Keratinocyte (primary cell): ENCODE measurements around the gene ANKRD40. TPM values are rescaled to one million over a fixed set of nuclear protein-coding genes. Genes with fewer than 3 reads are reported as not detected.

Source experiments
- DNase-seq: peaks from one replicate; pipeline ENCODE4 v3.0.0-alpha.2; 2011; ENCODE audit warnings: low read depth, missing footprints, low spot score
- FAIRE-seq: peaks from 2 replicates; lab custom pipeline; 2011; peaks lifted over from hg19 to GRCh38; lab: Jason Lieb, UNC
- H2AFZ ChIP-seq: 2 replicates; pipeline ENCODE4 v1.6.0; 2012; ENCODE audit warnings: low read length, control low read depth, inconsistent platforms; ENCODE audit not compliant: control insufficient read depth
- H3K27ac ChIP-seq: 2 replicates; pipeline ENCODE4 v1.5.1; 2011; ENCODE audit warnings: low read length; ENCODE audit not compliant: control insufficient read depth, insufficient read depth
- H3K27me3 ChIP-seq: 3 replicates; pipeline ENCODE4 v1.6.0; 2011; ENCODE audit warnings: low read length; ENCODE audit not compliant: control insufficient read depth, insufficient read depth; ENCODE audit errors: extremely low read depth
- H3K36me3 ChIP-seq, 2 experiments: 2 replicates in 1 of 2; 3 replicates in 1 of 2; pipeline ENCODE4 v1.5.1; 2011; ENCODE audit warnings: low read length in 2 of 2, mild to moderate bottlenecking in 1 of 2; ENCODE audit not compliant: control insufficient read depth in 2 of 2, insufficient read depth in 2 of 2; ENCODE audit errors: extremely low read depth in 1 of 2
- H3K4me1 ChIP-seq: 3 replicates; pipeline ENCODE4 v1.5.1; 2011; ENCODE audit warnings: low read length; ENCODE audit not compliant: control insufficient read depth, insufficient read depth; ENCODE audit errors: extremely low read depth
- H3K4me2 ChIP-seq: 3 replicates; pipeline ENCODE4 v1.6.0; 2011; ENCODE audit warnings: low read depth, low read length; ENCODE audit not compliant: control insufficient read depth, insufficient read depth; ENCODE audit errors: extremely low read depth
- H3K4me3 ChIP-seq, 3 experiments: fragments of 200-600 bp in 1 of 3; sonication (generic) in 1 of 3; 2 replicates in 2 of 3; 3 replicates in 1 of 3; pipeline ENCODE4 v1.5.1; 2011 to 2016; ENCODE audit warnings: low read length in 3 of 3, mild to moderate bottlenecking in 3 of 3, control low read depth in 2 of 3, inconsistent platforms in 1 of 3, low read depth in 1 of 3, mixed read lengths in 1 of 3, mixed run types in 1 of 3, moderate library complexity in 1 of 3; ENCODE audit not compliant: control insufficient read depth in 2 of 3, insufficient read depth in 2 of 3; ENCODE audit errors: extremely low read depth in 1 of 3
- H3K79me2 ChIP-seq: 2 replicates; pipeline ENCODE4 v1.6.0; 2012; ENCODE audit warnings: low read length; ENCODE audit not compliant: control insufficient read depth, insufficient read depth
- H3K9ac ChIP-seq: 3 replicates; pipeline ENCODE4 v1.6.0; 2011; ENCODE audit warnings: low read length; ENCODE audit not compliant: control insufficient read depth, insufficient read depth; ENCODE audit errors: extremely low read depth
- H3K9me1 ChIP-seq: 3 replicates; pipeline ENCODE4 v1.6.0; 2011; ENCODE audit warnings: low read length; ENCODE audit not compliant: control insufficient read depth, insufficient read depth; ENCODE audit errors: extremely low read depth
- H3K9me3 ChIP-seq: 2 replicates; pipeline ENCODE4 v1.5.1; 2012; ENCODE audit warnings: low read depth, low read length; ENCODE audit not compliant: control insufficient read depth
- H4K20me1 ChIP-seq: 3 replicates; pipeline ENCODE4 v1.6.0; 2011; ENCODE audit warnings: low read length; ENCODE audit not compliant: control insufficient read depth, insufficient read depth; ENCODE audit errors: extremely low read depth
- CTCF ChIP-seq, 3 experiments: IDR thresholded peaks in 1 of 3; conservative IDR thresholded peaks in 1 of 3; optimal IDR thresholded peaks in 1 of 3; 2 replicates in 2 of 3; 3 replicates in 1 of 3; pipeline versions ENCODE3 to v1.5.1; 2011; ENCODE audit warnings: low read length in 3 of 3, mild to moderate bottlenecking in 3 of 3, moderate library complexity in 2 of 3, control low read depth in 1 of 3, inconsistent platforms in 1 of 3; ENCODE audit not compliant: insufficient read depth in 2 of 3; ENCODE audit errors: extremely low read depth in 1 of 3
- EZH2 ChIP-seq: IDR thresholded peaks from one replicate; pipeline ENCODE4 v1.6.1; 2012; ENCODE audit warnings: inconsistent platforms, mild to moderate bottlenecking, low read length, moderate library complexity
- dilution Hi-C: fragments of 300-500 bp; cut with MboI; formaldehyde crosslinking; loops from one replicate; pipeline ENCODE4 v1.7.0; 2020; ENCODE audit warnings: low sequenced_read_pairs; ENCODE audit not compliant: extremely low pct_ligation_motif_present
- polyA plus RNA-seq, 5 experiments: library from polyadenylated mRNA; depleted of rRNA in 3 of 5; stranded (reverse) in 3 of 5; stranded (forward) in 1 of 5; unstranded in 1 of 5; fragments of >200 nt; gene quantifications; 1 replicate in 1 of 5; 2 replicates in 3 of 5; 3 replicates in 1 of 5; pipeline versions ENCODE4 v1.2.1 to v1.2.3, GENCODE V29; 2011 to 2012; ENCODE audit warnings: missing spikeins in 2 of 5, low read depth in 1 of 5, low replicate concordance in 1 of 5

Gene ANKRD40
- polyA plus RNA-seq, 1 donor (not counting 4 experiments of a cell fraction or from before 2014, with no cell fraction given) = 32.7 TPM

- dilution Hi-C loops = no loop called here
- TF ChIP-seq CTCF (optimal IDR thresholded peaks at IDR 0.05 in 1 of 3, IDR thresholded peaks at IDR 0.05 in 1 of 3, conservative IDR thresholded peaks at IDR 0.05 in 1 of 3; ENCODE audit: extremely low read depth in 1 of 3, insufficient read depth in 2 of 3, low read length in 3 of 3) = no peak
- no peak for TF ChIP-seq EZH2
Observed at GRCh38 chr17:50749245-50749644, 41.5 kb upstream of the ANKRD40 start.

GRCh38 chr17:50745631-50746030 lies 37.9 kb upstream of the ANKRD40 start:
- H3K9ac ChIP-seq = no peak overlapping the region
- H3K9me1 ChIP-seq = no peaks in the 10 kb centered on the region
- no peak overlapping the region for H2AFZ ChIP-seq
- FAIRE-seq (no peak), DNase-seq (no peak)
- H4K20me1 ChIP-seq = peaks cover 2% of the 10 kb centered on the region
- no peak for TF ChIP-seq EZH2
- no peak for TF ChIP-seq CTCF (optimal IDR thresholded peaks at IDR 0.05 in 1 of 3, IDR thresholded peaks at IDR 0.05 in 1 of 3, conservative IDR thresholded peaks at IDR 0.05 in 1 of 3; ENCODE audit: extremely low read depth in 1 of 3, insufficient read depth in 2 of 3, low read length in 3 of 3)
- dilution Hi-C loops = no loop called here
- H3K4me3 ChIP-seq = no peak overlapping the region
- H3K9me3 ChIP-seq = no peaks in the 10 kb centered on the region
- H3K27me3 ChIP-seq = no peaks in the 10 kb centered on the region
- H3K79me2 ChIP-seq = peaks cover 13% of the 10 kb centered on the region
- no peaks in the 10 kb centered on the region for H3K4me1 ChIP-seq
- peaks cover 29 to 35% of the 10 kb centered on the region in 2 experiments for H3K36me3 ChIP-seq
- no peak overlapping the region for H3K27ac ChIP-seq
- H3K4me2 ChIP-seq = no peak overlapping the region

More at GRCh38 chr17:50749245-50749644, 41.5 kb upstream of the ANKRD40 start:
- H3K4me3 ChIP-seq = no peak overlapping the region
- H2AFZ ChIP-seq = no peak overlapping the region
- H3K36me3 ChIP-seq = peaks cover 27 to 28% of the 10 kb centered on the region in 2 experiments
- no peaks in the 10 kb centered on the region for H3K4me1 ChIP-seq
- no peak overlapping the region for H3K27ac ChIP-seq
- peaks cover 4% of the 10 kb centered on the region for H3K79me2 ChIP-seq
- no peak overlapping the region for H3K9ac ChIP-seq
- FAIRE-seq (peak; percentile 65), DNase-seq (no peak)
- no peaks in the 10 kb centered on the region for H3K9me3 ChIP-seq
- H4K20me1 ChIP-seq = no peaks in the 10 kb centered on the region
- no peaks in the 10 kb centered on the region for H3K9me1 ChIP-seq
- H3K27me3 ChIP-seq = no peaks in the 10 kb centered on the region
- no peak overlapping the region for H3K4me2 ChIP-seq
